HG03066 (cell line): Measurements from ENCODE around the gene IGHMBP2.
"Not testable (repeated sequence)": the region's sequence is repeated elsewhere in the genome, so short reads cannot be mapped to it uniquely, and the experiment has no call there.

ENCODE experiments used
- ATAC-seq: cut with Tn5 transposase; IDR thresholded peaks from one replicate; pipeline ENCODE4 v1.9.1; 2021; ENCODE audit warnings: low read depth; ENCODE audit not compliant: unreplicated experiment

IGHMBP2 gene

DNA sequence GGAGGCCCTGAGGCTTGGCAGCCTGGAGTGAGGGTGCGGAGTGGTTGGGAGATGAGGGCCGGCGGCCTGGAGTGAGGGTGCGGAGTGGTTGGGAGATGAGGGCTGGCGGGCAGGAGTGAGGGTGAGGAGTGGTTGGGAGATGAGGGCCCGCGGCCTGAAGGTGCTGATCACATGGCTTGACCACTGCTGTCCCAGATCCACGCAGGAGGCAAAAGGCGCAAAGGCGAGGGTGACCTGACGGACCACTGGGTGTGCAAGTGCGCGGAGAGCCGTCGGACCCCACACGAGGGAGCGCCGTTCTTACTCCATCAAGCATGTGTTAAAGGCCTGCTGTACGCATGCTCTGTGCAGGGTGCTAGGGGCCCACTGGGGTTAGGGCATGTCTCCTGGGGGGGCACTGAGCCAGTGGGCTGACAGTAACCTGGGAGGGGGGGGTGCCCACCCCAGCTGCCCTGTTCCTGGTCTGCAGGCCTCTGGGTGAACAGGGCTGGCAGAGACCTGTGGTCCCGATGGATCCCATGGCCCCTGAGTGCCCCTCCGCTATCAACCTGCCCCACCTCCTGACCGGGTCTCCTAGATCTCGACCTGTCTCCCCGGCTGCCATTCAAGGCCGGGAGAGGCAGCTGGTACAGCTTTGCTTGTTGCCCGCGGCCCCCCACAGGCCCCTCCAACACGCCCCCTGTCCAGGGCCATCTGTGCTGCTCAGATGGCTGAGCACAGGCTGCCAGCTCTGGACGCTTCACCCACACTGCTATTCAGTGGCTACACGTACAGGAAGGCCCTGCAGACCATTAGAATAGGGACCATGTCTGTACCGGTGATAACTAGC, 56.0 kb downstream of the IGHMBP2 start:
- ATAC-seq, result no peak

GRCh38 chr11:68960294-68961071, 56.8 kb downstream of the IGHMBP2 start:
- ATAC-seq, result no peak

DNA sequence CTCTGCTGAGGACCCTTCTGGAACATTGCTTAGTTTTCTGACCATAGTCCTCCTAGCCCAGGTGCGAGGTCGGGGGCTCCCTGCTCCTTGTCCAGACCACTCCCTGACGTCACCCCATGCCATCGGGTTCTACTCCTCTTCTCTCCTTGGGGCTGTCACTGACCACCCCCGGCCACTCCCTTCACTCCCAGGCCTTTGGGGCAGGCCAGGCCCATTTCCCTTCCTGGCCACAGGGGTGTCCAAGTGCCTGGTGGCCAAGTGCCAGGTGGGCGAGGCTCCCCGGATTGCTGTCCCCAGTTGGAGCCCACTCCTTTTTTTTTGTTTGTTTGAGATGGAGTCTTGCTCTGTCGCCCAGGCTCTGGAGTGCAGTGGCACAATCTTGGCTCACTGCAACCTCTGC, 57.6 kb downstream of the IGHMBP2 start:
- no peak for ATAC-seq

GRCh38 chr11:68962527-68963250, 59.0 kb downstream of the IGHMBP2 start:
- ATAC-seq, result no peak

- ATAC-seq, result no peak
These were observed 60.1 kb downstream of the IGHMBP2 start for GRCh38 chr11:68963779-68964178.

GRCh38 chr11:68965901-68966853, 62.5 kb downstream of the IGHMBP2 start:
- no peak for ATAC-seq

DNA sequence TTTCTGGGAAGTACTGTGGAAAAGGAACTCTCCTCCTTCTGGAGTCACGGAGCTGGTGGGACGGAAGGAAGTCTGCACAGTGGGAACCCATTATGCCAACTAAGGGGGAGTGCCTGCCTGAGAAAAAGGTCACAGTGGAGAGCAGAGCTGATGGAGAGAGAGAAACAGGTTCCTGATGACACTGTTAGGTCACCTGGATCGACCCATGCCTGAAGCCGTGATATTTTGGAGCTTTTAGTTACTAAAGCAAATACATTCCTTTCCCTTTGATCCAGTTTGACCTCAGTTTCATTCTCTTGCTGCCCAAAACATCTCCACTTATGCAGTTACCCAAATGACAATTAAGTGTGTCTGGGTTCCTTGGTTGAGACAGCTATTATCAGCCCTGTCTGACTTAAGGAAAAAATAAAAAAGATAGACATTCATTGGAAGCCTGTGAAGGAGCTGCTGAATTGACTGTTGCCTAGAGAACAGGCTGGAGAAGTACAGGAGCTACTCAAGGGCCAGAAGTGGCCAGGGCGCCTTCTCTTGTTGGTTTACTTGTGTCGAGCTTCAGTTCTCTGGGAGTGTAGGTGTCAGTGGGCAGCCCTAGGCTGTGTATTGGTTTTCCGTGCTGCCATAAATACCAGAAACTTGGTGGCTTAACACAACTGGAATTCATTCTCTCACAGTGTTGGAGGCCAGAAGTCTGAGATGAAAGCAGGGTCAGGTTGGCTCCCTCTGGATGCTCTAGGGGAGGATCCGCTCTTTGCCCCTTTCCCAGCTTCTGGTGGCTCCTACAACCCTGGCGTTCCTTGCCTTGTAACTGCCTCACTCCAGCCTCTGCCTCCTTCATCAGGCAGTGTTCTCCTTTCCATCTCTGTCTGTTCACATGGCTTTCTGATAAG, 63.4 kb downstream of the IGHMBP2 start:
- no peak for ATAC-seq

DNA sequence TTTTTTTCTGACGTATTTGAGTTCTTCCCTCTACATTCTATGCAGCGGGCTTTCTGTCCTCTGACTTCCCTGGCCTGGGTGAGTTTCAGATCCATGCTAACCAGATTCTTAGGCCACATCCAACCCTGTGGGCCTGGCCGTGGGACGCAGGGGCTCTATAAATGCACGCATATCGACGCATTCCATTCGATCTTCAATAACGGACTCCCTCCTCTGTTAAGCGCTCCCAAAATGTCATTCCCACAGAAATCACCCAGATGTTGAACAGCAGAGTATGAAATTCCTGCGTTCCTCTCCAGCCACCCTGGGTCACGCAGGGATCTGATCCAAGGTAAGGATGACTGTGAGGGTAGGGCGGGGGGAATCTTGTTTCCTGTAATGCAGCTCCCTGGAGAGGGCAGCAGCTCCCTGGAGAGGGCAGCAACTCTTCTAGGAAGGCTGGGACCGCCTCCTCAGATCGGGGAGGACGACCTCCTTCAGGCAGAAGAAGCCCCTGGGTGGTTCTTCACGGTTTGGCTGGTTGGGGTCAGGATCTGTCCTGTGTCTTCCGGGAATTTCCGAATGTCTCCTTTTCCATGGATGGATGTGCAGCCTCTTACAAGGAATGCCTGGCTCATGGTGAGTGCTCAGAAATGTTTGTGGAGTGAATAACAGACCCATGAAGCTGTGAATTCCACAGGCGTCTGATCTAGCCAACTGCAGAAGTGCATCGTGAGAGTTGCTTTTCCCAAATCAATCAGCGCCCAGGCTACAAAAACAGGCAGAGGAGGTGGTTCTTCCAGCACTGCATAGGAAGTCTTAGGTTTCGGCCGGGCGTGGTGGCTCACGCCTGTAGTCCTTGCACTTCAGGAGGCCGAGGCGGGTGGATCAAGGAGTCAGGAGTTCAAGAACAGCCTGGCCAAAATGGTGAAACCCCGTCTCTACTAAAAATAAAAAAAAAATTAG, 64.9 kb downstream of the IGHMBP2 start:
- ATAC-seq, result no peak

GRCh38 chr11:68969386-68969785, 65.7 kb downstream of the IGHMBP2 start:
- no peak for ATAC-seq

GRCh38 chr11:68970921-68971636, 67.4 kb downstream of the IGHMBP2 start:
- ATAC-seq, result no peak

DNA sequence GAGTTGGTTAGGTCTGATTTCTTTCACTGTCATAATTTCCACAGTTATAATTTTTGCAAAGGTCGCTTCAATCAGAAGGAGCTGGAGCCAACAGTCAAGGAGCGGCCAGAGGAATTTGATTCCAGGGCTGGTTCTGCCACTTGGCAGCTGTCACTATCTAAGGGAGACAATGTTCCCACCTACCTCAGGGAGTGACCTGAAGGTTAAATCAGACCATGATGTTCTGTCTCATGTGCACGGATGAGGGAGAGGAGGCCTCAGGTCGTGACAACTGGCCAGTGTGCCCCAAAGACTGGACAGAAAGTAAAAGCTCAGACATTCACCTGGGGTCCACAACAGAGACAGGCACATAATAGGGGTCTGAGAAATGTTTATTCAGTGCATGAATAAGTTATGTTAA, 69.5 kb downstream of the IGHMBP2 start:
- no peak for ATAC-seq

GRCh38 chr11:68973706-68974105, 70.0 kb downstream of the IGHMBP2 start:
- not testable (repeated sequence) for ATAC-seq

GRCh38 chr11:68974421-68975194, 70.9 kb downstream of the IGHMBP2 start:
- ATAC-seq, result no peak

DNA sequence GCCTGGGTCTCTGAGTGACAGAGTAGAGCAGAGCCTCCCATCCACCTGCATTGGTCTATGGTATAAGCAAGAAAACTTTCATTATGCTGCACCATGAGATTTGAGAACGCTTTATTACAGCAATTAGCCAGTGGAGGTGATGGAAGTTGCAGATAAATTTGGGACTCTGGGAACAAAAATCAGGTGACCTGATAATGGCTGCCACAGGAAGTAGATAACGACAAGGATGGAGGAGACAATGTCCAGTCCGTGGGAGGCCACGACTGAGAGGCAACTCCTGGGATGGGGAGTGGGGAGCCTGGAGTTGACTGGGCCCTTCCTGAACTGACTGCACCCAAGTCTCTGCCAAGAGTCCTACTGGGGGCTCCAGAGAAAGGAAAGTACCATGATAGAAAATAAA, 72.4 kb downstream of the IGHMBP2 start:
- ATAC-seq, result no peak

GRCh38 chr11:68976563-68976962, 72.9 kb downstream of the IGHMBP2 start:
- no peak for ATAC-seq

DNA sequence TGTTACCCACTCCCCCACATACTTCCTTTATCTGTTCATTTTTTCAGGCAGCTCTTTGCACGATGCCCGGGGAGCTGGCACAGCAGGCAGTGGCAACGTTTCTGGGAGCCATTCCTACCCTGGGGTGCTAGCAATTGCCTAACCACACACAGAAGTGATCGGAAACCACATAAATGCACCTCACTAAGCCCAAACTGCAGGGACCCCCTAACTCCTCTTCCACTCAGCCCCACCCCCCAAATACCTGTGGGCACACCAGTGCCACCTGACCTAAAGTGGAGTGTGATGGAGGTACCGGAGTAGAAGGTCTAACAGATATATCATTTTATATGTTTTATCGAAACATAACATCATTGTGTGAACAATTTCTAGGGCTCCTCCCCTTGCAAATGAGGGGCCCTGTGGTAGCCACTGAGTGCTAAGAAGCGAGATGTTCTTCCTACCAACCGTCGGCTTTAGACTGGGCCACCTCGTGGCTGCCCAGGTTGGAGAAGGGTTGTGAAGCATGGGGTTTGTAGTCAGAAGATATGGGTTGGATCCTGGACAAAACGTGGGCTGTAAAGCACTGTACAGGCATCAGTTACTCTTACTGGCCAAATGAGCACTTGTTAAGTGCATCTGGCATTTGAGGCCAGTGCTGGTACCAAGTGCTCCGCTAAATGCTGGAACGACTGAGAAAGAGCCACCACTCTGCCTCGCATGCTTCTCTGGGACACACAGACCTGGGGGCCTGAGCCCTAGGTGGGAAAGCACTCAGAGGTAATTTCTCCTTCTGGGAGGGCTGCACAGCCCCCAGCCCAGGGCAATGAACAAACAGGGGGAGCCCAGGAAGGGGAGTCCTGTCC, 74.3 kb downstream of the IGHMBP2 start:
- no peak for ATAC-seq
